ENCODE results near the gene TUBB6.

TUBB6 gene

DNA sequence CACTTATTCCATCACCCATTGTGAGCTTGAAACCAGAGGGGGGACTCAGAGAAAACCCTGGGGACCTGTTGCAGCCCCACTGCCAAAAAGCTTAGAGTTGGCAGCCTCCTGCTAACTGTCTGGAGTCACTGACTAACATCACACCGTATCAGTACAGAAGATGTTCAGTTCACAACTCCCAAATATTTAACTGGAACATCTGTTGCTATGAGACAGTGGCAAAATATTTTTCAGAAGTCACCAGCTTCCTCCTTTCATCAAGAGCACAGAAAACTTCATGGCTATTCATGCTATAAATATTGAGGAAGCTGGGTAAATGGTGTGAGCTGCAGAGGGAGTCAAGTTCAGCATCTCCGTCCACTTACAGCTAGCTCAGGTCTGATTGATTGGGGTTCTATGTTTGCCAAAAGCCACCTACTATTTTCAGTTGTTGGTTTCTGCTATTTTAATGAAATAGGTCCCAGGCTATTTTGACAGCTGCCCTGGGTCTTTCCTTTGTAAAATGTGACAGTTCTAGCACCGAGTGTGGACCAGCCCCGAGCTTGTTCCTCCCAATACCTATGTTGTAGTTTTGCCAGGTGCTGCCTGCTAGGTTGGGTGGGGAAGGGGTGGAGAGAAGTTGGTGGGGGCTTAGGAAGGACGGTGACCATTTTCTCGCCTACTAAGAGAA is 9.8 kb downstream of the TUBB6 start:
- no peak overlapping the region for H3K27ac ChIP-seq (ENCODE audit: low read depth, low read length)
- WGBS, result 93% methylated on average over 6 of the region's 6 CpGs
- H3K9me3 ChIP-seq (ENCODE audit: insufficient read depth, low read depth, low read length), result no peaks in the 10 kb centered on the region
- H3K9ac ChIP-seq (ENCODE audit: low read depth, low read length), result no peak overlapping the region
- H3K36me3 ChIP-seq (ENCODE audit: insufficient read depth, low read length), result peaks cover 86% of the 10 kb centered on the region
- peaks cover 5% of the 10 kb centered on the region; the same call in 1 of the 2 replicates for H3K4me1 ChIP-seq (ENCODE audit: insufficient read depth, low read length)
- H3K27me3 ChIP-seq (ENCODE audit: insufficient read depth, low read length), result no peaks in the 10 kb centered on the region
- H3K4me3 ChIP-seq (ENCODE audit: low read length), result no peak overlapping the region

DNA sequence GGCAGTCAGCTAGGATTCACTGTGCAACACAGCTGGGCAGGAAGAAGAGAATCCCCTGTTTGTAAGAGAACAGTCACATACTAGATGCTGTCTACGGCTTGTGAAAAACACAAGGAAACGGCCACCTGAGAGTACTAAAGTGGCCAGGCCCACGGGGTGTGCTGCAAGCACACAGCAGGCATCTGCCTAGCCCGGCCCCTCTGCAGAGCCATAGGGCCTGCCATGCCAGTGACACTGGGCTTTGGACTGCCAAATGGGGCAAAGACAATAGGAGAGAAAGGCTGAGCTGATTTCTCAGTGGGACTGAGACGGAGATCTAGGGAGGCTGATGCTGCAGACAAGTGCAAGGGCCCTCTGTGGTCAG is 10.3 kb downstream of the TUBB6 start:
- H3K27ac ChIP-seq (ENCODE audit: low read depth, low read length), result no peak overlapping the region
- no peak overlapping the region for H3K4me3 ChIP-seq (ENCODE audit: low read length)
- peaks cover 86% of the 10 kb centered on the region for H3K36me3 ChIP-seq (ENCODE audit: insufficient read depth, low read length)
- 65% methylated on average over 5 of the region's 5 CpGs for WGBS
- H3K9me3 ChIP-seq (ENCODE audit: insufficient read depth, low read depth, low read length), result no peaks in the 10 kb centered on the region
- no peak overlapping the region for H3K9ac ChIP-seq (ENCODE audit: low read depth, low read length)
- H3K27me3 ChIP-seq (ENCODE audit: insufficient read depth, low read length), result no peaks in the 10 kb centered on the region
- H3K4me1 ChIP-seq (ENCODE audit: insufficient read depth, low read length), result peaks cover 3% of the 10 kb centered on the region; the same call in 1 of the 2 replicates

DNA sequence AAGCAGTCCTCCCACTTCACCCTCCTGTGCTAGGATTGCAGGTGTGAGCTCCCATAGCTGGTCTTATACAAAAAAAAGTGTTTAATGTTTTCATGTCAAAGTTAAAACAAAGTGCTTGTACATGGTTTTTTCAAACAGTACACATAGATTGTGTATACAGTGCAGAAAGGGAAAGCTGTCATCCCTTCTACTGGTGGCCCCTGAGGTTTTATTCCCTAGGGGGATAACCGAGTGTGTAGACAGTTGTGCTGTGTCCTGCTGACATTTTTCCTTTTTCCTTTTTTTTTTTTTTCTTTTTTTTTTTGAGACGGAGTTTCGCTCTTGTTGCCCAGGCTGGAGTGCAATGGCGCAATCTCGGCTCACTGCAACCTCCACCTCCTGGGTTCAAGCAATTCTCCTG is 10.8 kb downstream of the TUBB6 start:
- Histone ChIP-seq H3K27me3 (ENCODE audit: insufficient read depth, low read length) (no peaks in the 10 kb centered on the region), H3K9ac (ENCODE audit: low read depth, low read length) (no peak overlapping the region), H3K36me3 (ENCODE audit: insufficient read depth, low read length) (peaks cover 81% of the 10 kb centered on the region), H3K27ac (ENCODE audit: low read depth, low read length) (no peak overlapping the region), H3K4me1 (ENCODE audit: insufficient read depth, low read length) (no peaks in the 10 kb centered on the region), H3K9me3 (ENCODE audit: insufficient read depth, low read depth, low read length) (no peaks in the 10 kb centered on the region), H3K4me3 (ENCODE audit: low read length) (no peak overlapping the region)
- 100% methylated on average over 1 of the region's 5 CpGs for WGBS

DNA sequence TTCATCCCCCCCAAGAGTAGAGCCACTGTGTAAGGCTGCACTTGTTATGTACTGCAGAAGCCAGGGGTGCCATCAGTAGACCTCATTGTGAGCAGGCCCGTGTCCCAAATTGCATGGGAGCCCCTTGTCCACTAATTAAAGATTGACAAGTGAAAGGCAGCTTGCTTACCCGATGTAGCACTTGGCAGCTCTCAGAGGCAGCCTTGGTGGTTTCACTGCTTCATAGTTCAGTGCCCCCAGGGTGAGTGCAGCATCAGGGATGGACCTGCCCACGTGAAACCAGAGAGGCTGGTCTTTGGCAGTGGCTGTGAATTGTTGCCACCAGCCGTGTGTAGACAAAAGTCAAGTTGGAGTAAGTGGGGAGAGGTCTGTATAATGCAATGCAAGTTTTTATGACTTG is 13.3 kb downstream of the TUBB6 start:
- Histone ChIP-seq H3K36me3 (ENCODE audit: insufficient read depth, low read length) (peaks cover 74% of the 10 kb centered on the region), H3K4me1 (ENCODE audit: insufficient read depth, low read length) (no peaks in the 10 kb centered on the region), H3K9me3 (ENCODE audit: insufficient read depth, low read depth, low read length) (no peaks in the 10 kb centered on the region), H3K27ac (ENCODE audit: low read depth, low read length) (no peak overlapping the region), H3K9ac (ENCODE audit: low read depth, low read length) (no peak overlapping the region), H3K4me3 (ENCODE audit: low read length) (no peak overlapping the region), H3K27me3 (ENCODE audit: insufficient read depth, low read length) (no peaks in the 10 kb centered on the region)
- WGBS, result 86% methylated on average over 4 of the region's 4 CpGs

DNA sequence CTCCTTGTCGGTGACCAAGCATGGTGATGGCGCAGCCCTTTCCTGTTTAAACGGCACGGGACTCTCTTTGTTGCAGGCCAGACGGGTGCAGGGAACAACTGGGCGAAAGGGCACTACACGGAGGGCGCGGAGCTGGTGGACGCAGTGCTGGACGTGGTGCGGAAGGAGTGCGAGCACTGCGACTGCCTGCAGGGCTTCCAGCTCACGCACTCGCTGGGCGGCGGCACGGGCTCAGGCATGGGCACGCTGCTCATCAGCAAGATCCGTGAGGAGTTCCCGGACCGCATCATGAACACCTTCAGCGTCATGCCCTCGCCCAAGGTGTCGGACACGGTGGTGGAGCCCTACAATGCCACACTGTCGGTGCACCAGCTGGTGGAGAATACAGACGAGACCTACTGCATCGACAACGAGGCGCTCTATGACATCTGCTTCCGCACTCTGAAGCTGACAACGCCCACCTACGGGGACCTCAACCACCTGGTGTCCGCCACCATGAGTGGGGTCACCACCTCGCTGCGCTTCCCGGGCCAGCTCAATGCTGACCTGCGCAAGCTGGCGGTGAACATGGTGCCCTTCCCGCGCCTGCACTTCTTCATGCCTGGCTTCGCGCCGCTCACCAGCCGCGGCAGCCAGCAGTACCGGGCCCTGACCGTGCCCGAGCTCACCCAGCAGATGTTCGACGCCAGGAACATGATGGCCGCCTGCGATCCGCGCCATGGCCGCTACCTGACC is 17.1 kb downstream of the TUBB6 start:
- Histone ChIP-seq H3K4me3 (ENCODE audit: low read length) (no peak overlapping the region), H3K27ac (ENCODE audit: low read depth, low read length) (no peak overlapping the region), H3K27me3 (ENCODE audit: insufficient read depth, low read length) (no peaks in the 10 kb centered on the region), H3K4me1 (ENCODE audit: insufficient read depth, low read length) (no peaks in the 10 kb centered on the region), H3K9ac (ENCODE audit: low read depth, low read length) (no peak overlapping the region), H3K9me3 (ENCODE audit: insufficient read depth, low read depth, low read length) (no peaks in the 10 kb centered on the region), H3K36me3 (ENCODE audit: insufficient read depth, low read length) (peaks cover 81% of the 10 kb centered on the region)
- WGBS, result 97% methylated on average over 58 of the region's 58 CpGs

DNA sequence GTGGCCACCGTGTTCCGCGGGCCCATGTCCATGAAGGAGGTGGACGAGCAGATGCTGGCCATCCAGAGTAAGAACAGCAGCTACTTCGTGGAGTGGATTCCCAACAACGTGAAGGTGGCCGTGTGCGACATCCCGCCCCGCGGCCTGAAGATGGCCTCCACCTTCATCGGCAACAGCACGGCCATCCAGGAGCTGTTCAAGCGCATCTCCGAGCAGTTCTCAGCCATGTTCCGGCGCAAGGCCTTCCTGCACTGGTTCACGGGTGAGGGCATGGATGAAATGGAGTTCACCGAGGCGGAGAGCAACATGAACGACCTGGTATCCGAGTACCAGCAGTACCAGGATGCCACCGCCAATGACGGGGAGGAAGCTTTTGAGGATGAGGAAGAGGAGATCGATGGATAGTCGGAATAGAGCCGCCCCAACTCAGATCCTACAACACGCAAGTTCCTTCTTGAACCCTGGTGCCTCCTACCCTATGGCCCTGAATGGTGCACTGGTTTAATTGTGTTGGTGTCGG is 17.7 kb downstream of the TUBB6 start:
- Histone ChIP-seq H3K36me3 (ENCODE audit: insufficient read depth, low read length) (peaks cover 75% of the 10 kb centered on the region), H3K4me3 (ENCODE audit: low read length) (no peak overlapping the region), H3K9ac (ENCODE audit: low read depth, low read length) (no peak overlapping the region), H3K4me1 (ENCODE audit: insufficient read depth, low read length) (no peaks in the 10 kb centered on the region), H3K27me3 (ENCODE audit: insufficient read depth, low read length) (no peaks in the 10 kb centered on the region), H3K9me3 (ENCODE audit: insufficient read depth, low read depth, low read length) (no peaks in the 10 kb centered on the region), H3K27ac (ENCODE audit: low read depth, low read length) (no peak overlapping the region)
- 96% methylated on average over 29 of the region's 29 CpGs for WGBS

DNA sequence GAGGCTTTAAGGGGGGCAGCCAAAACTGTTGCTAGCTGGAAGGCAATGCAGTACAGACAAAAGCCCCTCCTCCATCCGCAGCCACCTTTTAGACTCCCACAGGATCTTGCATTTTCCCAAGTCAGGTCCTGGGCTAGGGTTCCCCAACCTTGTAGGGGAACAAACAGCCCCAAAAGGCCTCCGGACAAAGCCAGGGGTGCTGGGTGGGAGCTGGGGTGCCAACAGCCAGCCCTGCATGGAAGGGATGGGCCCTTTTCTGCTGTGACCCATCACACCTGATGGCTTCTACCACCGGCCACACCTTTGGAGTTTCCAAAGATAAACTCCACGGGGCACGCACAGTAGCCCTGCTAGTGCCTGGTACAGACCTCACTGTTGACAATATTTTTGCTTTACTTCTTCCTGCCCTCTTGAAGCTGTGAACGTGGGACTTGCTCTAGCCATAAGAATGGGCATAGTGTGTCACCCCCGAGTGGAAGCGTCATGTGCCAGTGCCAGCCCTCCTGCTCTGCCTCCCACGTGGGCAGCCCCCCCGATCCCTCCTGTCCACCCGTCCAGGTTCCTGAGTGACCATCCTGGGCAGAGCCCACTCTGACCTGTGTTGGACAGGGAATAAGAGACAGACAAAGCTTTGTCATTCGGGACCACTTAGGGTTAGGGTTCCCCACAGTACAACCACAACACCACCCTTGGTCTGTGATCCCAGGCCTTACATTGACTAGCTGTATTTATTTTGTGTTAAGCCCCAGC is 18.8 kb downstream of the TUBB6 start:
- Histone ChIP-seq H3K36me3 (ENCODE audit: insufficient read depth, low read length) (peaks cover 64% of the 10 kb centered on the region), H3K9ac (ENCODE audit: low read depth, low read length) (no peak overlapping the region), H3K27ac (ENCODE audit: low read depth, low read length) (no peak overlapping the region), H3K27me3 (ENCODE audit: insufficient read depth, low read length) (no peaks in the 10 kb centered on the region), H3K4me1 (ENCODE audit: insufficient read depth, low read length) (no peaks in the 10 kb centered on the region), H3K9me3 (ENCODE audit: insufficient read depth, low read depth, low read length) (no peaks in the 10 kb centered on the region), H3K4me3 (ENCODE audit: low read length) (no peak overlapping the region)
- WGBS, result 95% methylated on average over 12 of the region's 12 CpGs

DNA sequence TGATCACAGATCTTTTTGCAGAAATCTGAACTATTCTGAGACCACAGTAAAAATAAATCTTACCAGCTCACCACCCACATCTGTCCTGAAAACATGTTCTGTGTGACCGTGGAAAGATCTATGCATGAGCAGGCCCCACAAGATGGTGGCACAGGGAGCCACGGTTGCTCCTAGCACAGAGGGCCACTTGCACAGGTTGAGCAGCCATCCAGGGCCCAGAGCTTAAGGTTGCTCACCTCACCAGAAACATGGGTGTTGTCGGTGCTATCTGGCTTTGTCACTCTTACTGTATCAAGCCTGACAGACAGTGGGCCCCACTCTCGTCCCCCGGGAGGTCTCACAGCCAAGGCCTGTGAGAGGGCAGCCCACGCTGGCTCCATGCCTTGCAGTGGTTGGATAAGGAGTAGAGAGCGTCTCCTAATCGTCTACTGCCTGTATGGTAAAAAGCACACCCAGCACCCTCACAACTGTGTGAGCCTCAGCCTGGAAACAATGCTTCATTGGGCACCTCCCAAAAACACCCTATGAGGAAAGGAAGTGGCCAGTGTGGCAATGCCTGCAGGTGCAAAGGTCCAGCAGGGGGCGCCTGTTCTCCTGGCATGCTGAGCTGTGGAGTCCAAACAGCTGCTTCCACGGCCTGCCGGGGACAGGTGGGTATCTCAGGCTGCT is 19.6 kb downstream of the TUBB6 start:
- Histone ChIP-seq H3K36me3 (ENCODE audit: insufficient read depth, low read length) (peaks cover 60% of the 10 kb centered on the region), H3K27me3 (ENCODE audit: insufficient read depth, low read length) (no peaks in the 10 kb centered on the region), H3K9me3 (ENCODE audit: insufficient read depth, low read depth, low read length) (no peaks in the 10 kb centered on the region), H3K4me1 (ENCODE audit: insufficient read depth, low read length) (no peaks in the 10 kb centered on the region), H3K27ac (ENCODE audit: low read depth, low read length) (no peak overlapping the region; the same call in 1 of the 2 replicates), H3K9ac (ENCODE audit: low read depth, low read length) (no peak overlapping the region), H3K4me3 (ENCODE audit: low read length) (no peak overlapping the region)
- 59% methylated on average over 11 of the region's 11 CpGs for WGBS

DNA sequence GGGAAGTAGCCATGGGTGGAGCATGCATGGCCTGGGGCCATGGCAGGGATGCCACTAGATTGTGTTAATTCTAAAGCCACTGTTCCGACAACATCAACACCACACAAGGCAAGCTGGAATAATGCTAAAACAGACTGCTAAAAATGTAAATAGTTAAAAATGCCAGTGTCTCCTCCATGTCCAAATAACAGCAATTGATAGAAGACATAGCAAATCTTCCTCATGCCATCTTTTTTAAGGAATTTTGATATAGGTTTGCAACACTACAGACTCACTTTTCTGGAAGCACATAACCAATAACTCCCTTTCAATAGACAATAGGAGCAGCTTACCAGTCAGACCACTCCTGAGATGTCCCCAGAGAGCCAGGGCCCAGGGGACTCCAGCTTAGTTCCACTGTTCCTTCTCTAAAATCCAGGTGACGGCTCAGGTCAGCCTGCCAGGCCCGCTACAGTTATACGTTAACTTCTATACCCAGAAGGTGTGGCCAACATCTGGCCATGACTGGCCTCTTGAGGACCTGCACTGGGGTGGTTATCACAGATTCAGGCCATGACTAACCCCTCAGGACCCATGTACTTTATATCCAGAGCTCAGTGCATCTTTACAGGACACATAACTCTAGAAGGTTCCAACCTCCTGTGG is 20.3 kb downstream of the TUBB6 start:
- no peak overlapping the region for H3K4me3 ChIP-seq (ENCODE audit: low read length)
- H3K9me3 ChIP-seq (ENCODE audit: insufficient read depth, low read depth, low read length), result no peaks in the 10 kb centered on the region
- peaks cover 53% of the 10 kb centered on the region for H3K36me3 ChIP-seq (ENCODE audit: insufficient read depth, low read length)
- H3K9ac ChIP-seq (ENCODE audit: low read depth, low read length), result no peak overlapping the region
- H3K27ac ChIP-seq (ENCODE audit: low read depth, low read length), result no peak overlapping the region
- no peaks in the 10 kb centered on the region for H3K4me1 ChIP-seq (ENCODE audit: insufficient read depth, low read length)
- no peaks in the 10 kb centered on the region for H3K27me3 ChIP-seq (ENCODE audit: insufficient read depth, low read length)
- WGBS, result 92% methylated on average over 3 of the region's 4 CpGs

DNA sequence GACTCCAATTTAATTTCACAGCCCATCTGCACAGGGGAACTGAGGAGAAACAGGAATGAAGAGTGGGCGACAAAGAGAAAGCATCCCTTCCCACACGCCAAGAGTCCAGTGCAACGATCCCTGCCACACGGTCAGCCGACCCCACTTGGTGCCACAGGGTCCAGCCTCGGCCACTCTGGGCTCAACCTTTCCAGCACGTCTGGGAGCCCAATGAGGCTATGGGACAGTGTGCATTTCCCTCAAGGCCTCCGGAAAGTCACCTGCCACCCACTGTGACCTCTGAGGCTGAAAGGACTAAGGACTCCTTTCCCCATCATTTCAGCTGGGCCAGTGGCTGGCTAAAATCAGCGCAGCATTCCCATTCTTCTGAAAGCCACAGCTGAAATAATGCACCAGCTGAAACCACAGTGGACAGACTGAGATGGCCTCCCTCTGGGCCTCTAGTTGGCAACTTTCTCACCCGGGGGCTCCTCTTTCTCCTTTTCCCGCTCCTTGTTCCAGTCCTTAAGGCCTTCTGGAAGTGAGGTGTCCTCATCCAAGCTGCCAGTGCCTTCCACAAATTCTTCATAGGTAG is 21.2 kb downstream of the TUBB6 start:
- no peaks in the 10 kb centered on the region for H3K9me3 ChIP-seq (ENCODE audit: insufficient read depth, low read depth, low read length)

More for the DNA sequence above, 21.2 kb downstream of the TUBB6 start:
- H3K36me3 ChIP-seq (ENCODE audit: insufficient read depth, low read length), result peaks cover 60% of the 10 kb centered on the region
- no peak overlapping the region for H3K27ac ChIP-seq (ENCODE audit: low read depth, low read length)
- no peaks in the 10 kb centered on the region for H3K27me3 ChIP-seq (ENCODE audit: insufficient read depth, low read length)
- no peak overlapping the region for H3K9ac ChIP-seq (ENCODE audit: low read depth, low read length)
- H3K4me1 ChIP-seq (ENCODE audit: insufficient read depth, low read length), result peaks cover 9% of the 10 kb centered on the region
- H3K4me3 ChIP-seq (ENCODE audit: low read length), result no peak overlapping the region
- WGBS, result 95% methylated on average over 11 of the region's 11 CpGs

Data from HUES64 (cell line).